GM12875 (cell line): ENCODE results near the gene ZNF620.
"Not testable (repeated sequence)": the region's sequence is repeated elsewhere in the genome, so short reads cannot be mapped to it uniquely, and the experiment has no call there.

Experiments
- H3K4me3 ChIP-seq: one replicate; pipeline ENCODE4 v1.5.1; 2011; ENCODE audit warnings: low read depth, low read length, control low read depth
- TF ChIP-seq, protein P1 (sequence below): IDR thresholded peaks from 2 replicates; pipeline ENCODE4 v1.5.1; 2011; ENCODE audit warnings: low read depth, mild to moderate bottlenecking, control low read depth, inconsistent platforms, low read length, moderate library complexity, borderline replicate concordance; ENCODE audit not compliant: insufficient read depth

Gene ZNF620

GRCh38 chr3:40550167-40550566 is 44.3 kb downstream of the ZNF620 start:
- TF ChIP-seq, protein P1, sequence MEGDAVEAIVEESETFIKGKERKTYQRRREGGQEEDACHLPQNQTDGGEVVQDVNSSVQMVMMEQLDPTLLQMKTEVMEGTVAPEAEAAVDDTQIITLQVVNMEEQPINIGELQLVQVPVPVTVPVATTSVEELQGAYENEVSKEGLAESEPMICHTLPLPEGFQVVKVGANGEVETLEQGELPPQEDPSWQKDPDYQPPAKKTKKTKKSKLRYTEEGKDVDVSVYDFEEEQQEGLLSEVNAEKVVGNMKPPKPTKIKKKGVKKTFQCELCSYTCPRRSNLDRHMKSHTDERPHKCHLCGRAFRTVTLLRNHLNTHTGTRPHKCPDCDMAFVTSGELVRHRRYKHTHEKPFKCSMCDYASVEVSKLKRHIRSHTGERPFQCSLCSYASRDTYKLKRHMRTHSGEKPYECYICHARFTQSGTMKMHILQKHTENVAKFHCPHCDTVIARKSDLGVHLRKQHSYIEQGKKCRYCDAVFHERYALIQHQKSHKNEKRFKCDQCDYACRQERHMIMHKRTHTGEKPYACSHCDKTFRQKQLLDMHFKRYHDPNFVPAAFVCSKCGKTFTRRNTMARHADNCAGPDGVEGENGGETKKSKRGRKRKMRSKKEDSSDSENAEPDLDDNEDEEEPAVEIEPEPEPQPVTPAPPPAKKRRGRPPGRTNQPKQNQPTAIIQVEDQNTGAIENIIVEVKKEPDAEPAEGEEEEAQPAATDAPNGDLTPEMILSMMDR = no peak
- H3K4me3 ChIP-seq = no peak overlapping the region

GRCh38 chr3:40557575-40558161 is 51.8 kb downstream of the ZNF620 start:
- TF ChIP-seq, protein P1 = no peak
- H3K4me3 ChIP-seq = no peak overlapping the region

DNA sequence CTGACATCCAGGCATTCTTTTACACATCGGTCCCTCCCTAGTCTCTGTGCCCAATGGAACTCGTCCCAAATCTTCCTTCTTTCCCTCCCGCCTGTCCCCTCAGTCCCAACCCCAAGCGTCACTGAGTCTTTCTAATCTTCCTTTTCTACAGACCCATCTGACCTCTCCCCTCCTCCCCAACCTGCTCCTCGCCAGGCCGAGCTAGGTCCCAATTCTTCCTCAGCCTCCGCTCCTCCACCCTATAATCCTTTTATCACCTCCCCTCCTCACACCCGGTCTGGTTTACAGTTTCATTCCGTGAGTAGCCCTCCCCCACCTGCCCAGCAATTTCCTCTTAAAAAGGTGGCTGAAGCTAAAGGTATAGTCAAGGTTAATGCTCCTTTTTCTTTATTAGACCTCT is 56.6 kb downstream of the ZNF620 start:
- H3K4me3 ChIP-seq = not testable (repeated sequence)

GRCh38 chr3:40565629-40566028 is 59.8 kb downstream of the ZNF620 start:
- H3K4me3 ChIP-seq = not testable (repeated sequence)

- TF ChIP-seq, protein P1 = no peak
- no peak overlapping the region for H3K4me3 ChIP-seq
These were observed 60.9 kb downstream of the ZNF620 start for GRCh38 chr3:40566694-40567093.
